ENCODE measurements around the gene FGD2.
"Not testable (repeated sequence)": the region's sequence is repeated elsewhere in the genome, so short reads cannot be mapped to it uniquely, and the experiment has no call there.

The FGD2 gene

GRCh38 chr6:37058084-37058586, 52.7 kb downstream of the FGD2 start:
- Histone ChIP-seq H3K4me3 (ENCODE audit: insufficient read length, low read depth) (no peak overlapping the region), H3K36me3 (ENCODE audit: insufficient read depth, insufficient read length, low read length) (no peaks in the 10 kb centered on the region), H3K27me3 (ENCODE audit: insufficient read depth, insufficient read length) (no peaks in the 10 kb centered on the region), H3K9me3 (ENCODE audit: insufficient read depth, low read length) (no peaks in the 10 kb centered on the region), H3K9ac (ENCODE audit: insufficient read length, low read depth) (no peak overlapping the region), H3K4me1 (ENCODE audit: insufficient read depth, insufficient read length) (peaks cover 12% of the 10 kb centered on the region)
- DNase-seq (ENCODE audit: low read depth, low spot score) = no peak
- TF ChIP-seq ZNF274 (IDR thresholded peaks at IDR 0.05; ENCODE audit: low read depth, low read length) = no peak
- no peak for TF ChIP-seq YY1 (IDR thresholded peaks at IDR 0.05; ENCODE audit: insufficient read depth, insufficient read length)
- no peak for TF ChIP-seq SUZ12 (IDR thresholded peaks at IDR 0.05; ENCODE audit: extremely low read depth, insufficient read depth, insufficient read length)

- Histone ChIP-seq H3K4me1 (ENCODE audit: insufficient read depth, insufficient read length) (peaks cover 12% of the 10 kb centered on the region), H3K9ac (ENCODE audit: insufficient read length, low read depth) (peak overlapping the region; percentile 82)
- not testable (repeated sequence) for DNase-seq (ENCODE audit: low read depth, low spot score); H3K27me3 ChIP-seq (ENCODE audit: insufficient read depth, insufficient read length); H3K4me3 ChIP-seq (ENCODE audit: insufficient read length, low read depth); H3K9me3 ChIP-seq (ENCODE audit: insufficient read depth, low read length); H3K36me3 ChIP-seq (ENCODE audit: insufficient read depth, insufficient read length, low read length)
Observed at GRCh38 chr6:37058984-37059343, 53.5 kb downstream of the FGD2 start.

GRCh38 chr6:37059344-37060194, 54.1 kb downstream of the FGD2 start:
- peak overlapping the region; percentile 19 for H3K4me3 ChIP-seq (ENCODE audit: insufficient read length, low read depth)
- no peaks in the 10 kb centered on the region for H3K9me3 ChIP-seq (ENCODE audit: insufficient read depth, low read length)
- H3K27me3 ChIP-seq (ENCODE audit: insufficient read depth, insufficient read length) = no peaks in the 10 kb centered on the region
- TF ChIP-seq ZNF274 (IDR thresholded peaks at IDR 0.05; ENCODE audit: low read depth, low read length) (no peak), SUZ12 (IDR thresholded peaks at IDR 0.05; ENCODE audit: extremely low read depth, insufficient read depth, insufficient read length) (no peak), YY1 (IDR thresholded peaks at IDR 0.05; ENCODE audit: insufficient read depth, insufficient read length) (no peak)
- H3K9ac ChIP-seq (ENCODE audit: insufficient read length, low read depth) = peak overlapping the region; percentile 82
- no peaks in the 10 kb centered on the region for H3K36me3 ChIP-seq (ENCODE audit: insufficient read depth, insufficient read length, low read length)
- DNase-seq (ENCODE audit: low read depth, low spot score) = peak; percentile 79
- peaks cover 12% of the 10 kb centered on the region for H3K4me1 ChIP-seq (ENCODE audit: insufficient read depth, insufficient read length)

GRCh38 chr6:37060195-37060559, 54.7 kb downstream of the FGD2 start:
- H3K4me1 ChIP-seq (ENCODE audit: insufficient read depth, insufficient read length) = peaks cover 12% of the 10 kb centered on the region
- H3K36me3 ChIP-seq (ENCODE audit: insufficient read depth, insufficient read length, low read length) = no peaks in the 10 kb centered on the region
- TF ChIP-seq SUZ12 (IDR thresholded peaks at IDR 0.05; ENCODE audit: extremely low read depth, insufficient read depth, insufficient read length) (no peak), YY1 (IDR thresholded peaks at IDR 0.05; ENCODE audit: insufficient read depth, insufficient read length) (no peak), ZNF274 (IDR thresholded peaks at IDR 0.05; ENCODE audit: low read depth, low read length) (no peak)
- no peaks in the 10 kb centered on the region for H3K9me3 ChIP-seq (ENCODE audit: insufficient read depth, low read length)
- H3K4me3 ChIP-seq (ENCODE audit: insufficient read length, low read depth) = no peak overlapping the region
- no peak for DNase-seq (ENCODE audit: low read depth, low spot score)
- H3K9ac ChIP-seq (ENCODE audit: insufficient read length, low read depth) = no peak overlapping the region
- H3K27me3 ChIP-seq (ENCODE audit: insufficient read depth, insufficient read length) = no peaks in the 10 kb centered on the region

- no peak for TF ChIP-seq ZNF274 (IDR thresholded peaks at IDR 0.05; ENCODE audit: low read depth, low read length)
- no peak for TF ChIP-seq YY1 (IDR thresholded peaks at IDR 0.05; ENCODE audit: insufficient read depth, insufficient read length)
- TF ChIP-seq SUZ12 (IDR thresholded peaks at IDR 0.05; ENCODE audit: extremely low read depth, insufficient read depth, insufficient read length) = no peak
- no peak overlapping the region for H3K4me3 ChIP-seq (ENCODE audit: insufficient read length, low read depth)
- H3K4me1 ChIP-seq (ENCODE audit: insufficient read depth, insufficient read length) = peaks cover 7% of the 10 kb centered on the region
- no peak for DNase-seq (ENCODE audit: low read depth, low spot score)
- no peaks in the 10 kb centered on the region for H3K27me3 ChIP-seq (ENCODE audit: insufficient read depth, insufficient read length)
- no peaks in the 10 kb centered on the region for H3K9me3 ChIP-seq (ENCODE audit: insufficient read depth, low read length)
- H3K9ac ChIP-seq (ENCODE audit: insufficient read length, low read depth) = no peak overlapping the region
- no peaks in the 10 kb centered on the region for H3K36me3 ChIP-seq (ENCODE audit: insufficient read depth, insufficient read length, low read length)
Observed at GRCh38 chr6:37061157-37061804, 55.8 kb downstream of the FGD2 start.

GRCh38 chr6:37062424-37062823, 57.0 kb downstream of the FGD2 start:
- no peak overlapping the region for H3K9ac ChIP-seq (ENCODE audit: insufficient read length, low read depth)
- H3K36me3 ChIP-seq (ENCODE audit: insufficient read depth, insufficient read length, low read length) = no peaks in the 10 kb centered on the region
- no peak overlapping the region for H3K4me3 ChIP-seq (ENCODE audit: insufficient read length, low read depth)
- H3K9me3 ChIP-seq (ENCODE audit: insufficient read depth, low read length) = no peaks in the 10 kb centered on the region
- TF ChIP-seq YY1 (IDR thresholded peaks at IDR 0.05; ENCODE audit: insufficient read depth, insufficient read length) = no peak
- TF ChIP-seq ZNF274 (IDR thresholded peaks at IDR 0.05; ENCODE audit: low read depth, low read length) = no peak
- no peak for TF ChIP-seq SUZ12 (IDR thresholded peaks at IDR 0.05; ENCODE audit: extremely low read depth, insufficient read depth, insufficient read length)
- peaks cover 3% of the 10 kb centered on the region for H3K4me1 ChIP-seq (ENCODE audit: insufficient read depth, insufficient read length)
- H3K27me3 ChIP-seq (ENCODE audit: insufficient read depth, insufficient read length) = no peaks in the 10 kb centered on the region
- no peak for DNase-seq (ENCODE audit: low read depth, low spot score)

Measured in NT2/D1 (cell line).